B cell (primary cell): Measurements from ENCODE around the gene FRMD4A. TPM values are rescaled to one million over a fixed set of nuclear protein-coding genes. Genes with fewer than 3 reads are reported as not detected.

Source experiments
- ATAC-seq: fragments of 200-7000 bp; cut with Tn5 transposase; one replicate; pipeline ENCODE4 v1.10.0; 2021; ENCODE audit warnings: low read depth, mild to moderate bottlenecking, moderate number of reproducible peaks, moderate library complexity
- CTCF ChIA-PET: fragments of 350-600 bp; sonication (Branson Sonifier 250); formaldehyde crosslinking; loops from one replicate; lab custom pipeline; 2021; ENCODE audit warnings: antibody characterized with exemption, inconsistent platforms; lab: Charles Lee
- POLR2A ChIA-PET: fragments of 350-600 bp; sonication (Branson Sonifier 250); formaldehyde crosslinking; loops from one replicate; lab custom pipeline; 2021; ENCODE audit warnings: antibody characterized with exemption; lab: Charles Lee
- DNase-seq: peaks from one replicate; pipeline ENCODE4 v3.0.0; 2013
- H2AFZ ChIP-seq: 2 replicates; pipeline ENCODE4 v1.6.1; 2012; ENCODE audit warnings: mild to moderate bottlenecking, low read depth, low read length; ENCODE audit not compliant: insufficient read depth, poor library complexity, severe bottlenecking
- H3K27ac ChIP-seq, 2 donors: 1 replicate in 1 of 2; 2 replicates in 1 of 2; pipeline ENCODE4 v1.5.1; 2012 to 2013; ENCODE audit warnings: low read length in 2 of 2, mild to moderate bottlenecking in 2 of 2, moderate library complexity in 1 of 2
- H3K27me3 ChIP-seq, 4 experiments: fragments of 200-600 bp in 1 of 4; sonication (generic) in 1 of 4; replicated peaks in 1 of 4; 1 replicate in 2 of 4; 2 replicates in 2 of 4; pipeline versions ENCODE4 v1.6.1 to v1.7.0; 2013 to 2016; ENCODE audit warnings: low read length in 3 of 4, mild to moderate bottlenecking in 2 of 4, mixed read lengths in 1 of 4, moderate library complexity in 1 of 4; ENCODE audit not compliant: insufficient read depth in 4 of 4, control insufficient read depth in 3 of 4; ENCODE audit errors: control extremely low read depth in 1 of 4
- H3K36me3 ChIP-seq, 2 experiments: replicated peaks in 1 of 2; 1 replicate in 1 of 2; 2 replicates in 1 of 2; pipeline versions ENCODE4 v1.6.1 to v1.7.1; 2013; ENCODE audit warnings: low read length in 1 of 2; ENCODE audit not compliant: insufficient read depth in 2 of 2, control insufficient read depth in 1 of 2; ENCODE audit errors: control extremely low read depth in 1 of 2, extremely low read depth in 1 of 2
- H3K4me1 ChIP-seq, 2 donors: fragments of 200-600 bp in 1 of 2; sonication (generic) in 1 of 2; 1 replicate in 1 of 2; 2 replicates in 1 of 2; pipeline versions ENCODE4 v1.5.1 to v1.6.1; 2013 to 2017; ENCODE audit warnings: low read length in 2 of 2; ENCODE audit not compliant: control insufficient read depth in 2 of 2, insufficient read depth in 2 of 2
- H3K4me2 ChIP-seq: replicated peaks from 2 replicates; pipeline ENCODE3; 2012; ENCODE audit warnings: mild to moderate bottlenecking, low read depth, low read length; ENCODE audit not compliant: poor library complexity, severe bottlenecking
- H3K4me3 ChIP-seq, 5 experiments: fragments of 200-600 bp in 1 of 5; sonication (generic) in 1 of 5; 1 replicate in 3 of 5; 2 replicates in 2 of 5; pipeline versions ENCODE4 v1.5.1 to v1.7.0; 2011 to 2016; ENCODE audit warnings: low read length in 4 of 5, mild to moderate bottlenecking in 4 of 5, low read depth in 2 of 5, control low read depth in 1 of 5, moderate library complexity in 1 of 5; ENCODE audit not compliant: insufficient read depth in 1 of 5; ENCODE audit errors: control extremely low read depth in 1 of 5, extremely low read depth in 1 of 5
- H3K79me2 ChIP-seq: fragments of 200-600 bp; sonication (generic); one replicate; pipeline ENCODE4 v1.6.0; 2016; ENCODE audit warnings: low read length; ENCODE audit not compliant: control insufficient read depth, insufficient read depth
- H3K9ac ChIP-seq: fragments of 200-600 bp; sonication (generic); 2 replicates; pipeline ENCODE4 v1.6.1; 2017; ENCODE audit warnings: mild to moderate bottlenecking, low read length, moderate library complexity
- H3K9me3 ChIP-seq, 3 donors: one replicate each; pipeline versions ENCODE4 v1.6.1 to v1.7.1; 2013; ENCODE audit warnings: low read length in 2 of 3; ENCODE audit not compliant: control insufficient read depth in 2 of 3, insufficient read depth in 1 of 3; ENCODE audit errors: control extremely low read depth in 1 of 3
- H4K20me1 ChIP-seq: 2 replicates; pipeline ENCODE4 v1.6.0; 2012; ENCODE audit warnings: mild to moderate bottlenecking, low read length; ENCODE audit not compliant: insufficient read depth, control insufficient read depth, poor library complexity, severe bottlenecking
- H3K27ac Mint-ChIP-seq: one replicate; pipeline ENCODE4 v1.8.0; 2021; ENCODE audit warnings: mixed read lengths
- H3K27me3 Mint-ChIP-seq: one replicate; pipeline ENCODE4 v1.8.0; 2021; ENCODE audit warnings: mixed read lengths
- H3K4me1 Mint-ChIP-seq: one replicate; pipeline ENCODE4 v1.8.0; 2021; ENCODE audit warnings: mixed read lengths
- H3K4me3 Mint-ChIP-seq: one replicate; pipeline ENCODE4 v1.8.0; 2021; ENCODE audit warnings: mixed read lengths
- H3K9me3 Mint-ChIP-seq: one replicate; pipeline ENCODE4 v1.8.0; 2022; ENCODE audit warnings: mixed read lengths; ENCODE audit not compliant: insufficient read depth
- EZH2 ChIP-seq: IDR thresholded peaks from 2 replicates; pipeline ENCODE4 v1.6.1; 2012; ENCODE audit warnings: borderline replicate concordance, low read depth, mild to moderate bottlenecking, moderate library complexity, low read length; ENCODE audit not compliant: insufficient read depth, poor library complexity, severe bottlenecking
- WGBS: methylation state at CpG from one replicate; pipeline ENCODE4 v1.1.5; 2013; ENCODE audit warnings: missing lambda C conversion rate; ENCODE audit not compliant: insufficient coverage; 5-methylcytosine and 5-hydroxymethylcytosine counted together
- intact Hi-C: fragments of 100-400 bp; cut with micrococcal nuclease; formaldehyde crosslinking; loops from one replicate; pipeline ENCODE4 v1.10.0; 2022
- polyA plus RNA-seq: library from polyadenylated mRNA; depleted of rRNA; stranded (reverse); fragments of >200 nt; gene quantifications from 2 replicates; pipeline ENCODE4 v1.2.3, GENCODE V29; 2012
- total RNA-seq, 2 donors: library from RNA; stranded (reverse); fragments of 120-200 nt in 1 of 2; gene quantifications; 1 replicate in 1 of 2; 2 replicates in 1 of 2; pipeline versions ENCODE4 v1.2.3 to v1.2.4, GENCODE V29; 2013 to 2022
- TF ChIP-seq, protein P1 (sequence below): fragments of 200-600 bp; IDR thresholded peaks from one replicate; pipeline ENCODE4 v1.8.0; 2022; ENCODE audit warnings: antibody characterized with exemption, mild to moderate bottlenecking

FRMD4A gene
- total and polyA plus RNA-seq, 2 donors (not counting 1 experiment from before 2014, with no cell fraction given): 0.76 to 3.4 TPM

DNA sequence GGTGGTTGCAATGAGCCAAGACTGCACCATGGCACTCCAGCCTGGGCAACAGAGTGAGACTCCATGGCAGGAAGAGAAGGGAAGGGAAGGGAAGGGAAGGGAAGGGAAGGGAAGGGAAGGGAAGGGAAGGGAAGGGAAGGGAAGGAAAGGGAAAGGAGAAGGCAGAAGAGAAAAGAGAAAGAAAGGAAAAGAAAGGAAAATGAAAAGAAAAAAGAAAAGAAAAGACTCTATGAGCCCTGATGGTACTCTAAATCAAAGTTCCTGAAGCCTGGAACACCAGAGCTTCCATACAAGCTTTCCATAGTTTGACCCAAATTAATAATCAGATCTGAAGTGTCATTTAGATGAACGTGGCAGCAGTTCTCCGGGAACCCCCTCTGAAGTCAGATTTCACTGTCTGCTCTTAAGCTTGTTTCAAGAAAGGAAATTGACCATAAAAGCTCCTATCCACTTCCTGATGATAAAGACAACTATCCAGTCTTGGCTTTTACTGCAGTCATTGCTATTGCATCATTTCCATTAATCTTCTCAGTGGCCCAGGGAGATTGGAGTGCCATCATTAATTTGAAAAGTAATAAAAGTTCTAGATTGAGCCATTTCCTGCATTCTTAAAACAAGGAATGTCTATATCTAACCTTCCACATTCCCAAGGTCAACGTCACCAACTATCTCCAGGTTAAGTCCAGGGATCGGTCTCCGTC is 44.2 kb upstream of the FRMD4A start:
- no peaks in the 10 kb centered on the region for H3K4me1 ChIP-seq
- ChIA-PET CTCF (no interaction called here), POLR2A (no interaction called here)
- H3K27me3 ChIP-seq: peaks cover 0 to 30% (median 1%) of the 10 kb centered on the region in 4 experiments
- no peak overlapping the region for H3K4me3 ChIP-seq
- DNase-seq: no peak
- H3K4me1 Mint-ChIP-seq: no peaks in the 10 kb centered on the region
- TF ChIP-seq, protein P1, sequence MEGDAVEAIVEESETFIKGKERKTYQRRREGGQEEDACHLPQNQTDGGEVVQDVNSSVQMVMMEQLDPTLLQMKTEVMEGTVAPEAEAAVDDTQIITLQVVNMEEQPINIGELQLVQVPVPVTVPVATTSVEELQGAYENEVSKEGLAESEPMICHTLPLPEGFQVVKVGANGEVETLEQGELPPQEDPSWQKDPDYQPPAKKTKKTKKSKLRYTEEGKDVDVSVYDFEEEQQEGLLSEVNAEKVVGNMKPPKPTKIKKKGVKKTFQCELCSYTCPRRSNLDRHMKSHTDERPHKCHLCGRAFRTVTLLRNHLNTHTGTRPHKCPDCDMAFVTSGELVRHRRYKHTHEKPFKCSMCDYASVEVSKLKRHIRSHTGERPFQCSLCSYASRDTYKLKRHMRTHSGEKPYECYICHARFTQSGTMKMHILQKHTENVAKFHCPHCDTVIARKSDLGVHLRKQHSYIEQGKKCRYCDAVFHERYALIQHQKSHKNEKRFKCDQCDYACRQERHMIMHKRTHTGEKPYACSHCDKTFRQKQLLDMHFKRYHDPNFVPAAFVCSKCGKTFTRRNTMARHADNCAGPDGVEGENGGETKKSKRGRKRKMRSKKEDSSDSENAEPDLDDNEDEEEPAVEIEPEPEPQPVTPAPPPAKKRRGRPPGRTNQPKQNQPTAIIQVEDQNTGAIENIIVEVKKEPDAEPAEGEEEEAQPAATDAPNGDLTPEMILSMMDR: no peak
- no peak for TF ChIP-seq EZH2
- no peaks in the 10 kb centered on the region for H3K79me2 ChIP-seq
- ATAC-seq: no peak
- H3K36me3 ChIP-seq: no peaks in the 10 kb centered on the region
- no peak overlapping the region for H3K27ac ChIP-seq
- intact Hi-C loops: no loop called here
- no peaks in the 10 kb centered on the region for H4K20me1 ChIP-seq
- WGBS: 77% methylated on average over 5 of the region's 5 CpGs
- H3K27me3 Mint-ChIP-seq: peaks cover 64% of the 10 kb centered on the region
- H3K27ac Mint-ChIP-seq: no peak overlapping the region
- H3K9me3 ChIP-seq: no peaks in the 10 kb centered on the region
- no peak overlapping the region for H3K4me3 Mint-ChIP-seq
- H3K4me2 ChIP-seq: no peak overlapping the region
- H3K9ac ChIP-seq: no peak overlapping the region
- H3K9me3 Mint-ChIP-seq: no peaks in the 10 kb centered on the region
- H2AFZ ChIP-seq: no peak overlapping the region

GRCh38 chr10:14372606-14373005 is 41.9 kb upstream of the FRMD4A start:
- peaks cover 62% of the 10 kb centered on the region for H3K27me3 Mint-ChIP-seq
- no peak overlapping the region for H3K27ac Mint-ChIP-seq
- 91% methylated on average over 4 of the region's 4 CpGs for WGBS

More at GRCh38 chr10:14372606-14373005, 41.9 kb upstream of the FRMD4A start:
- H2AFZ ChIP-seq: no peak overlapping the region
- ATAC-seq (no peak), DNase-seq (no peak)
- no peaks in the 10 kb centered on the region for H3K4me1 ChIP-seq
- intact Hi-C loops: no loop called here
- H3K9ac ChIP-seq: no peak overlapping the region
- Mint-ChIP-seq H3K4me3 (no peak overlapping the region), H3K9me3 (no peaks in the 10 kb centered on the region), H3K4me1 (no peaks in the 10 kb centered on the region)
- H3K4me2 ChIP-seq: no peak overlapping the region
- TF ChIP-seq, protein P1: no peak
- H3K27me3 ChIP-seq: peaks cover 0 to 26% (median 7%) of the 10 kb centered on the region in 4 experiments
- no peaks in the 10 kb centered on the region for H3K9me3 ChIP-seq
- H3K4me3 ChIP-seq: no peak overlapping the region
- H3K79me2 ChIP-seq: no peaks in the 10 kb centered on the region
- no peaks in the 10 kb centered on the region for H3K36me3 ChIP-seq
- no peaks in the 10 kb centered on the region for H4K20me1 ChIP-seq
- no peak overlapping the region for H3K27ac ChIP-seq
- ChIA-PET POLR2A (no interaction called here), CTCF (no interaction called here)
